Measurements from ENCODE around the gene FGD4. TPM values are rescaled to one million over a fixed set of nuclear protein-coding genes. Genes with fewer than 3 reads are reported as not detected.

FGD4 gene
- total and polyA plus RNA-seq, 2 of the 4 experiments (the other 2 are of a cell fraction) = 2.1 to 8.8 TPM

DNA sequence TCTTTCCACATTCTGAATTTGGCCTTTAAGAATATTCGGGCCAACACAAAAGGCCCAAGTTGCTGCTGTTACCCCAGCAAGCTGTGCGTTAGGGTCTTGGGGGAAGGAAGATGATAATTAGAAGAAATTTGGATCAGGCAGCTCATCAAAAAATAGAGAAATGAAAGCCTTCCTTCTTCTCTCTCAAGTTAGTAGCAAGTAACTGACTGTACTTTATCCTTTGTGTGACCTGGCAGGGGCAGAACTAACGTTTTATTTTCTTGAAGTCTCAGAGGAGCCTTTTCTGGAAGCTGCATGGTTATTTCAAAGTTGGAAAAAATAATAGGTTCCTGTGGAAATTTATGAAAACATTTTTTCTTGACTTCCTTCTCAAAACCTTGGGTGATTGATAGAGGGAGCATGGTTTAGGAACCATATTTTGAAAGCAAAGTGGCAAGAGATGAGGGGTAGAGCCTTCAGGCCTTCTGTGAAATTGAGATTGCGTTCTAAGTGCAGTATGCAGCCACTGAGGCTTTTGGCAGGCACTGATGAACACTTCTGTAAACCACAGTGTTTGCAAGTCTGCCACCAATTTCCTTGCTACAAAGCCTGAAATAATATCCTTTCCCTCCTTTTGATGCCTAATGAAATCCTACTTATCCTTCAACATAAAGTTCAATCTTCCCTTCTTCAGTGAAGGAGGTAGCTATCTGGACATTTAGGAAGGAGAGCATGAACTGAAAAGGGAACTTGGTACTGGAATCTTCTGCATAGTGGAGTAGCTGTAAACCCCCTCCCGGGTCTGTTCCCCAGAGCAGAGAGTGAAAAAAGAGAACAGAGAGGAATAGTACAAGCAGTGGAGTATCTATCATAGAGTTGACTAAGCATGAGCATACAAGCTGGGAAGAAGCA is 123.2 kb downstream of the FGD4 start:
- ATAC-seq (ENCODE audit: low read depth) (no peak), DNase-seq (no peak)
- Histone ChIP-seq H2BK20ac (ENCODE audit: low read depth, low read length) (no peak overlapping the region), H3K4me2 (ENCODE audit: low read depth, low read length) (no peak overlapping the region), H3K56ac (ENCODE audit: extremely low read depth, insufficient read depth, low read length) (no peak overlapping the region), H3K4me3 (ENCODE audit: insufficient read depth, low read depth, low read length) (no peak overlapping the region), H3K36me3 (ENCODE audit: control insufficient read depth, insufficient read depth, low read length) (no peaks in the 10 kb centered on the region), H4K5ac (ENCODE audit: low read depth, low read length) (no peak overlapping the region), H3K23ac (ENCODE audit: low read depth, low read length) (no peak overlapping the region), H4K91ac (ENCODE audit: insufficient read depth, low read depth, low read length) (no peak overlapping the region), H2AFZ (replicated peaks; ENCODE audit: low read length, poor library complexity) (no peak overlapping the region), H3K9me1 (ENCODE audit: insufficient read depth, low read length) (0 out of 2 replicates have a peak, but pooled peaks cover 2% of the 10 kb centered on the region), H3K4me1 (ENCODE audit: control insufficient read depth, insufficient read depth, low read length) (no peaks in the 10 kb centered on the region), H3K27me3 (ENCODE audit: control insufficient read depth, insufficient read depth, low read length) (no peaks in the 10 kb centered on the region), H2AK9ac (replicated peaks; ENCODE audit: low read depth, low read length, poor library complexity) (no peak overlapping the region), H3K79me1 (ENCODE audit: low read depth in 1 of 2, low read length in 2 of 2) (no peaks in the 10 kb centered on the region), H2BK120ac (ENCODE audit: low read depth, low read length) (no peak overlapping the region), H4K8ac (ENCODE audit: low read depth in 2 of 2, low read length in 2 of 2) (no peak overlapping the region), H3K4ac (ENCODE audit: low read depth, low read length) (no peak overlapping the region), H3K18ac (ENCODE audit: low read depth, low read length) (0 out of 2 replicates have a peak overlapping the region, but pooled peaks have one; percentile 41), H2BK5ac (ENCODE audit: low read depth, low read length, poor library complexity, severe bottlenecking) (no peak overlapping the region), H3K27ac (ENCODE audit: insufficient read depth, low read length) (no peak overlapping the region), H3K14ac (replicated peaks; ENCODE audit: low read depth, low read length) (no peak overlapping the region), H4K20me1 (ENCODE audit: insufficient read depth, low read length) (no peaks in the 10 kb centered on the region), H2BK15ac (ENCODE audit: low read depth, low read length) (no peak overlapping the region), H2AK5ac (ENCODE audit: low read depth, low read length) (no peak overlapping the region), H3K9me3 (ENCODE audit: control insufficient read depth, insufficient read depth, low read length) (no peaks in the 10 kb centered on the region), H3K9ac (ENCODE audit: low read depth, low read length) (no peak overlapping the region)
- ChIA-PET CTCF (no interaction called here), POLR2A (ENCODE audit: unreplicated experiment) (no interaction called here)
- 43% methylated on average over 1 of the region's 5 CpGs; no CpG with 5 or more reads in 1 of the 2 experiments for WGBS, 2 experiments (ENCODE audit: extremely low coverage in 2 of 2, insufficient read length in 1 of 2)
- in situ Hi-C loops (cut with MboI; ENCODE audit: low sequenced_read_pairs) = no loop called here
- no TSS peak for BruUV-seq (replicated peaks)
- intact Hi-C loops (cut with micrococcal nuclease) = no loop called here
- dilution Hi-C loops (cut with HindIII; ENCODE audit: low sequenced_read_pairs, unreplicated experiment) = no loop called here
- no peak for TF ChIP-seq RCOR1 (IDR thresholded peaks at IDR 0.05; ENCODE audit: insufficient replicate concordance, low read length)
- no peak for TF ChIP-seq BHLHE40 (IDR thresholded peaks at IDR 0.05; ENCODE audit: low read depth, low read length)
- no peak for TF ChIP-seq MAFK (IDR thresholded peaks at IDR 0.05; ENCODE audit: low read depth, low read length)
- no peak for TF ChIP-seq RAD21 (IDR thresholded peaks at IDR 0.05; ENCODE audit: low read length)
- no peak for TF ChIP-seq MAZ (IDR thresholded peaks at IDR 0.05; ENCODE audit: borderline replicate concordance, low read depth, low read length)
- no peak for TF ChIP-seq SMC3 (IDR thresholded peaks at IDR 0.05; ENCODE audit: low read depth, low read length)
- no peak for TF ChIP-seq CTCF (conservative IDR thresholded peaks at IDR 0.05; ENCODE audit: low read depth, low read length)
- no peak for TF ChIP-seq POLR2A (IDR thresholded peaks at IDR 0.05; ENCODE audit: low read depth, low read length)
- no peak for TF ChIP-seq NFE2L2 (IDR thresholded peaks at IDR 0.05; ENCODE audit: low read depth, low read length)
- TF ChIP-seq, protein P1, sequence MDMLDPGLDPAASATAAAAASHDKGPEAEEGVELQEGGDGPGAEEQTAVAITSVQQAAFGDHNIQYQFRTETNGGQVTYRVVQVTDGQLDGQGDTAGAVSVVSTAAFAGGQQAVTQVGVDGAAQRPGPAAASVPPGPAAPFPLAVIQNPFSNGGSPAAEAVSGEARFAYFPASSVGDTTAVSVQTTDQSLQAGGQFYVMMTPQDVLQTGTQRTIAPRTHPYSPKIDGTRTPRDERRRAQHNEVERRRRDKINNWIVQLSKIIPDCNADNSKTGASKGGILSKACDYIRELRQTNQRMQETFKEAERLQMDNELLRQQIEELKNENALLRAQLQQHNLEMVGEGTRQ (IDR thresholded peaks at IDR 0.05; ENCODE audit: low read depth, low read length) = no peak
- no peak for TF ChIP-seq RFX5 (IDR thresholded peaks at IDR 0.05; ENCODE audit: low read depth, low read length)
- TF ChIP-seq ELK1 (IDR thresholded peaks at IDR 0.05; ENCODE audit: borderline replicate concordance, low read depth, low read length) = no peak
- no peak for TF ChIP-seq CHD1 (IDR thresholded peaks at IDR 0.05; ENCODE audit: low read depth, low read length)
- TF ChIP-seq FOS (IDR thresholded peaks at IDR 0.05; ENCODE audit: low read depth, low read length) = no peak
- no peak for TF ChIP-seq MXI1 (IDR thresholded peaks at IDR 0.05; ENCODE audit: borderline replicate concordance, low read depth, low read length)

Measured in IMR-90 (cell line).